Diencephalon (tissue), 1 donor: ENCODE data around the gene HYPK. TPM values are rescaled to one million over a fixed set of nuclear protein-coding genes. Genes with fewer than 3 reads are reported as not detected.

ENCODE experiments used
- small RNA-seq: library from RNA; depleted of rRNA; stranded (forward); fragments of <200 nt; gene quantifications from one replicate; pipeline ENCODE3, GENCODE V24; 2014
- total RNA-seq: library from RNA; depleted of rRNA; stranded (reverse); fragments of >200 nt; gene quantifications from one replicate; pipeline ENCODE4 v1.2.3, GENCODE V29; 2014

Gene HYPK, protein sequence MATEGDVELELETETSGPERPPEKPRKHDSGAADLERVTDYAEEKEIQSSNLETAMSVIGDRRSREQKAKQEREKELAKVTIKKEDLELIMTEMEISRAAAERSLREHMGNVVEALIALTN
- total RNA-seq = 12.7 TPM

DNA sequence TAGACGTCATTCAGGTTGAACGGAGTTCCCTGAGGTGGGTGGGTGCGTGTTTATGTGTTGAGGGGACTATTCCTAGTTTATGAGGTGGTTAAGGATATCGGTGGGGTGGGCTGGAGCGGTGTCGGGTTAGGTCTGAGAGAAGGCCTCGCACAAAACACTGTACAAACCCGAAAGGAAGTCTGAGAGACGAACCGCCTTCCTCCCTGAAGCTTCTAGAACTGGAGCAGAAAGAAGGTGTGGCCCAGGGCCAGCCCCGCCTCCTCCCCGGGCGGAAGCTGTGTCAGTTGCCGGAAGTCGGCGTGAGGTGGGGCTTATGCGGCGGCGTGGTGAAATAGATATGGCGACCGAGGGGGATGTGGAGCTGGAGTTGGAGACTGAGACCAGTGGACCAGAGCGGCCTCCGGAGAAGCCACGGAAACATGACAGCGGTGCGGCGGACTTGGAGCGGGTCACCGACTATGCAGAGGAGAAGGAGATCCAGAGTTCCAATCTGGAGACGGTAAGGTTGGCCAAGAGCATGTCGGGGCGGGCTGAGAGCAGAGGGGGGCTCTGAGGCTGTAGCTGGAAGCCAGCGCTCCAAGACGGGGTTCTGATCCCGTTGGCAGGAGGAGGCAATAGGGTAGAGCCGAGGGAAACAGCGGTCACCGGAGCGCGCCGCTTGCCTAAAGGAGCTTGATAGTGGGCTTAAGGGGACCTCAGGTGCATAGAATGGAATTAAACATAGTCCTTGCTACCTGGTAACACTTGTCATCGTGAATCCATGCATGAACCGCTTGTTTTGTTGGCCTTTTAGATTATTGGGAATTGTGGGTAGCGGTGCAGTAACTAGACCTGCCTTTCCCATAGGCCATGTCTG is at the start of gene HYPK:
Gene HYPK, plus strand, starts transcription at position 314 of the 856 bp plus-strand sequence. Its CDS starts 24 bp downstream, at position 338.

DNA sequence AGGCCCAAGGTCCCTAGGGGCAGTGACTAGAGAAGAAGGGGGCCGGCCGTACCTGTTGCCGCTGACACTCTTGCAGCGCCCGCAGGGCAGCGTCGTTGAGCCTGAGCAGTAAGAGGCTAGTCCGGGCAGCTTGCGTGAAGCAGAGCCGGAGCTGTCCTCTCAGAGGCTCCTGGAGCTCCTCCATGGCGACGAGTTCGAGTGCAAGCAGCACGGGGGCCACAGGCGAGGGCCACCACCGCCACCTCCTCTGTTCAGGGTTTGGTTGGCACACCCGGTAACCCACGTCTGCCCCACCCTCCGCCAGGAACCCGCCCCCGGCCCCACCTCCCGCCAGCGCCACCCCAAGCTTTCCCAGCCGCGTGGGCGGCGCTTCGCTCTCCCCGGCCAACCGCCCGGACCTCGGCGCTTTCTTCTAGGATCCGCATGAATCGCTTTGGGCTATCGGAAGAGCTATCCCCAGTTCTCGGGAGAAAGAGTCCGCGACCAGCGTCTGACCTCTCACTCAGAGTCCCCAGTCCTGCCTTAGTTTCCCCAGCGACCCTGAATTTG is 23.6 kb upstream of the HYPK start, which contains the start of gene ELL3:
Gene ELL3, minus strand, starts transcription at position 249 of the 549 bp plus-strand sequence. Its CDS starts 65 bp downstream, at position 184.

DNA sequence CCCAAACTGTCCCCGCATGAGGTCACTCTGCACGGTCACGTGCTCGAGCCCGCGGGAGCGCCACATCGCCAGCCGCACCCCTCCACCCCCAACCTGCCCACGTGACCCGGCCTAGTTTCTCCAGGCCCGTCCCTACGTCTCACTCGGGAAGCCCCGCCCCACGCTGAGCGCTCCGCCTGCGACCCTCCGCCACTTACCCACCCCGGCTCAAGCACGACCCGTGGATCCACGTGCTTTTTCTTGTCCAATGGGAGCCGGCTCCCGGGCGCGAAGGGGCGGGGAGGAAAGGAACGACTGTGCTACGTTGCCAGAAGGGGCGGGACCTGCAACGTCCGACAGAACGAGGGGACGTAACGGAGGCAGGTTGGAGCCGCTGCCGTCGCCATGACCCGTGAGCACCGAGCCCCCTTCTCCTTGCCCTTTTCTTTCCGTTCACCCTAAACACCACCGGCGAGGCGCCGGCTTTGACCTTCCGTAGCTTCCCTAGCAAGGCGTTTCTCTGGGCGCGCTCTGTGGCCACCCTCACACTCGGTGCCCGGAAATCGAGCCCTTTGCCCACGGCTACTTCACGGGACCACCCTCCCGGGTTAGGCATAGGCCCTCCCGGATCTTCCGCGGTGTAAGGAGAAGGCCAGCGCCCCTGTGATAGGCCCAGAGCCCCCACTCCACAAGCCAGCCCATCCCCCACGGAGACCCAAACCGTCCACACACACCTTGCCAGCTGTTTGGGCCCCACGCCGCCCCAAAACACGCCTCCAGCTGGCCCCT is 8.2 kb upstream of the HYPK start, which contains the start of gene SERF2:
Gene SERF2, plus strand, starts transcription at position 328 of the 768 bp plus-strand sequence. Its CDS starts 57 bp downstream, at position 385.

DNA sequence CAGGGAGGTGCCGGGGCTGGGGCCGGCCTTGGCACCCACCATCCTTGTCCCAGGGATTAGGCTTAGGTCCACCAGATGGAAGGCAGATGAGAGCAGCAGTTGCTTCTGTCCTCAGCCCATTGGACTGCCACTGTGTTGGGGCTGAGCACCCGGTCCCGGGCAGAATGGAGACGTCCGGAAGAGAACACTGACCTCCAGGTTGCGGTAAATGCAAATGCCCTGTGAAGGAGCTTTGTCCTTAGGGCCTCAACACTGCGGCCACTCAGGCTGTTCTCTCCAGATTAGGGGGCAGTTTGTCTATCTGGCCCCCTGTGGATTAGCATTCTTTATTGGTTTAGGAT is 484 bp upstream of the HYPK start, which contains the start of gene SERINC4:
Gene SERINC4, minus strand, starts transcription at position 276 of the 341 bp plus-strand sequence. Its CDS starts 234 bp downstream, at position 42.

DNA sequence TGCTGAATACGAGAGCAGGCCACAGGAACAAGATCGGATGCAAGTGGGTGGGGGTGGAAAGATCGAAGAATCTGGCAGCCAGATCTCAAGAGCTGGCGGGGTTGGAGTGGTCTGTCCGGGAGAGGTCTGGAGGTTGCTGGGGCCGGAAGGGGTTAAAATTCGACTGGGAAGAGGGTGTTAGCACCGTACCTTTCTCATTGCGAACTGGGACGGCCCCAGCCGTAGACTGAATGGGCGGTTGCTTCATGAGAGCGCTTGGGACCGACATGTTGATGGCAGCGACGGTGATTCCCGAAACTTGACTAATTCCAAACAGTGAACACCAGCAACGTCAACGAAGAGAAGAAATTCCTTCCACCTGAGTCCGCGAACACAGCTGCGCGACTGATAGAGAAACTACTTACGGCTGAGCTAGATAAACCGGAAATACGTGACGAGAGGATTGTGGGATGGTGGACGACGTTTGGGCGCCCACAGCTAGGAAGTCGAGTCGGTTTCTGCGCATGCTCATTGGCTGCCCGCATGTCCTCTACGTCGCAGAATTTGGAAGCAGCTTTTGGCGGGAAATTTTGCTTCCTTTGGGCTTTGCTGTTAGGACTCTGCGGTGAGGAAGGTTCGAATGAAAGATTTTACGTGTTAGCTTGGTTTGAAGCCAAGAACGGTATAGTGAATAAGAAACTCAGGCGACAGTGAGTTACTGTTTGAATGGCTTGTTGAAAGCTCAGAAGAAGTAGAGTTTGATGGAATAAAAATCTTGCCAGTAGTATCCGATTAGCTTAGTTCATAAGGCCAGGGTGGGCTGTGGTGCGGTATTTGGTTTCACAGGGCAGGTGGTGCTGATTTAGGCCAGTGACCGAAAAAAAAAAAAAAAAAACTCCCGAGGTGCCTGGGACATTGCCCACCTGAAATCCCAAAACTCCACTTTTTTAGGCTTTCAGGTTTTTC is 24.2 kb downstream of the HYPK start, which contains the start of gene MFAP1:
Gene MFAP1, minus strand, starts transcription at position 389 of the 945 bp plus-strand sequence. Its CDS starts 121 bp downstream, at position 268.

DNA sequence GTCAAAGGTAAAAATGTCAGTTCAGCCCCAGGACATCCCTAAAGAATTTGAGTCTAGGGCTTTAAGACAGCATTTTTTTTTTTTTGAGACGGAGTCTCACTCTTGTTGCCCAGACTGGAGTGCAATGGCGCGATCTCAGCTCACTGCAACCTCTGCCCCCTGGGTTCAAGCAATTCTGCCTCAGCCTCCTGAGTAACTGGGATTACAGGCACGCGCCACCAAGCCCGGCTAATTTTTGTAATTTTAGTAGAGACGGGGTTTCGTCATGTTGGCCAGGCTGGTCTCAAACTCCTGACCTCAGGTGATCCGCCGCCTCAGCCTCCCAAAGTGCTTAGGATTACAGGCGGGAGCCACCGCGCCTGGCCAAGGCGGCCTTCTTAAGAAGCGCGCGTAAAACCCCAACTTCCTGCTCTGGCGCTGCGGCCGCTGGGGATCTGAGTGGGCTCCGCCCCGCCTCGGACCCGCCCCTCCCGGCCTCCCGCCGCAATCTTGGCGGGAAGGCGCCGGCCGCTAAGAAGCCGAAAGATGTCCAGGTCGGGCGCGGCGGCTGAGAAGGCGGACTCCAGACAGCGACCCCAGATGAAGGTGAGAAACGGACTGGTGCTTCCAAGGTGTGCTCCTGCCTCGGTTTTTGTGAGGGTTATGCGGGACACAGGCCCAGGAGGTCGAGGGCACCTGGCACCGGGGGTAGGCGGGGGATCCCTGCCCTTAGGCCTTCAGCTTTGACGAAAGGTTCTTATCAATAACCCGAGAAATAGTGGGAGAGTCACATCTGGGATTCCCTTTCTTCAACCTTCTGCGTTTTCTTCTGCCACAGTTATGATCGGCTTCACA is 26.3 kb downstream of the HYPK start, which contains the start of gene WDR76:
Gene WDR76, plus strand, starts transcription at position 495 of the 834 bp plus-strand sequence. Its CDS starts 31 bp downstream, at position 526.

Small RNA genes within 50 kb of the gene (small RNA-seq; reads per million reads assigned to genes)
- not detected for gene MIR1282

Other genes with a start within 250 kb of the HYPK start
- 39.0 TPM for gene PPIP5K1, start 210.4 kb upstream of the HYPK start, total RNA-seq
- 17.1 TPM for gene CKMT1B, start 206.6 kb upstream of the HYPK start, total RNA-seq
- 0.92 TPM for gene STRC, start 181.8 kb upstream of the HYPK start, total RNA-seq
- 5.5 TPM for gene CATSPER2, start 151.8 kb upstream of the HYPK start, total RNA-seq
- 19.6 TPM for gene CKMT1A, start 106.7 kb upstream of the HYPK start, total RNA-seq
- 67.1 TPM for gene PDIA3, start 54.2 kb upstream of the HYPK start, total RNA-seq
- gene ELL3, start 23.6 kb upstream of the HYPK start, total RNA-seq = 3.9 TPM
- gene SERF2, start 8.3 kb upstream of the HYPK start, total RNA-seq = 83.3 TPM
- gene SERINC4, start 379 bp upstream of the HYPK start, total RNA-seq = 0.23 TPM
- 25.1 TPM for gene MFAP1, start 24.1 kb downstream of the HYPK start, total RNA-seq
- 12.5 TPM for gene WDR76, start 26.4 kb downstream of the HYPK start, total RNA-seq